HepG2 (cell line): ENCODE measurements around the gene PPP2R5C.

Experiments used
- BCL3 ChIP-seq: sonication (generic); formaldehyde crosslinking; IDR thresholded peaks from 2 replicates; pipeline ENCODE4 v1.5.1; 2020; ENCODE audit warnings: mild to moderate bottlenecking, missing genetic modification reagents, moderate library complexity
- FOXJ3 ChIP-seq: sonication (generic); formaldehyde crosslinking; IDR thresholded peaks from 2 replicates; pipeline ENCODE4 v1.4.0; 2020; ENCODE audit warnings: missing genetic modification reagents, mild to moderate bottlenecking, borderline replicate concordance
- MAFK ChIP-seq, 2 experiments: IDR thresholded peaks in 1 of 2; conservative IDR thresholded peaks in 1 of 2; 2 replicates each; pipeline ENCODE4 v1.6.1; 2011; ENCODE audit warnings: improper control_type of control experiment in 2 of 2, low read length in 2 of 2
- NR2C2 ChIP-seq: sonication (generic); formaldehyde crosslinking; IDR thresholded peaks from 2 replicates; pipeline ENCODE4 v1.4.0; 2020; ENCODE audit warnings: missing genetic modification reagents, mild to moderate bottlenecking, moderate library complexity, borderline replicate concordance
- POLR2A ChIP-seq, 2 experiments: IDR thresholded peaks; 2 replicates each; pipeline ENCODE4 v1.6.1; 2011; ENCODE audit warnings: low read depth in 2 of 2, low read length in 2 of 2, mild to moderate bottlenecking in 1 of 2, moderate library complexity in 1 of 2; ENCODE audit not compliant: insufficient read depth in 1 of 2
- ZNF629 ChIP-seq: sonication (generic); formaldehyde crosslinking; conservative IDR thresholded peaks from 2 replicates; pipeline ENCODE4 v1.5.0; 2020; ENCODE audit warnings: missing genetic modification reagents

- no peak for TF ChIP-seq MAFK (conservative IDR thresholded peaks at IDR 0.05 in 1 of 2, IDR thresholded peaks at IDR 0.05 in 1 of 2; ENCODE audit: low read length in 2 of 2)
- no peak for TF ChIP-seq NR2C2 (CRISPR knock-in tag)
- TF ChIP-seq BCL3 (CRISPR knock-in tag), result no peak
- TF ChIP-seq POLR2A (IDR thresholded peaks at IDR 0.05; ENCODE audit: insufficient read depth in 1 of 2, low read depth in 2 of 2, low read length in 2 of 2), result no peak
- no peak for TF ChIP-seq FOXJ3 (CRISPR knock-in tag)
- no peak for TF ChIP-seq ZNF629
Observed at GRCh38 chr14:101763941-101764709, 2.6 kb downstream of the PPP2R5C start.
